Epidermal melanocyte (primary cell): ENCODE results near the gene BACH2.

Source experiments
- DNase-seq: peaks from one replicate; pipeline ENCODE4 v3.0.0; 2011; ENCODE audit warnings: low spot score; ENCODE audit not compliant: insufficient read length

The BACH2 gene

DNA sequence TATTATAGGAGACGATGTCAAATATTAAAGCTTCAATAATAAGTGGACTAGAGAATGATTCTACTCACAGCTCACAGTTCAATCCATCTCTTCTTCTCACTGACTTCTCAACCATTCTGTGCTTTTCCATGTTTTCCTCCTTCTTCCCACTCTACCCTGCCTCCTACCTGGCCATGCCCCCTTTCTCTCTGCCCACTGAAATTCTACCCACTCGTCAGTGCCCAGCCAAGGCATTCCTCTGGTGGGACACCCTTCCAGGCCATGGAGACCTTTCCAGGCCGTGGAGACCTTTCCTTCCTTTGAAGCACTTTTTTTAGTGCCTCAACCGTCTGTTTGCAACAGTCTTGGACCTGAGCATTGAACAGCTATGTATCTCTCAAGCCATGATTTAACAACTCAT lies 18.5 kb downstream of the BACH2 start:
- no peak for DNase-seq

DNA sequence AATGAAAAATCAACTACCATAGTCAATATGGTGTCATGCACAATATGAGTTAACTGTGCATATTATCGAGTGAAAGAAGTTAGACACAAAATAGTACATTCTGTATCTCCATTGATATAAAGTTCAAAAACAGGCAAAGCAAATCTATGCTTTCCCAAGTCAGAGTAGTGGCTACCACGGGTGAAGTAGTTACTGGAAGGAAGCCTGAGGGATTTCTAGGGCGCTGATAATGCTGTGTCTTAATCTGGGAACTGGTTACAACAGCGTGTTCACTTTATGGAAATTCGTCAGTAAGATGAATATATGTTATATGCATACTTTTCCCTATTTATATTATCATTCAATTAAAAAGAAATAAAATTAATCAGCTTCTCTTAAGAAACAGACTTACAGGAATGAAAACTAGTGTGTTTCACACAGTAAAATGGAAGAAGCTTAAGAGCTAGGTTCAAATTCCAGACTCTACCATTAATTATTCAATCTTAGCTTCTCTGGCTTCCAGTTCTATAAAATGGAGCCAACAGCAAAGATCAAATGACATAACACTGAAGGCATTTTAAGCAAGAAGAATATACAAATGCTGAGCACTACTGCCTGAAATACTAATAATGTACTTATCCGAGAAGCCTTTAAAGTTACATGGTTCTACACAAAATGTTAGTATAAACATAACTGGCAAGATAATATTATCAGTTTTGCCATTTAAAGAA lies 19.2 kb downstream of the BACH2 start:
- no peak for DNase-seq

DNA sequence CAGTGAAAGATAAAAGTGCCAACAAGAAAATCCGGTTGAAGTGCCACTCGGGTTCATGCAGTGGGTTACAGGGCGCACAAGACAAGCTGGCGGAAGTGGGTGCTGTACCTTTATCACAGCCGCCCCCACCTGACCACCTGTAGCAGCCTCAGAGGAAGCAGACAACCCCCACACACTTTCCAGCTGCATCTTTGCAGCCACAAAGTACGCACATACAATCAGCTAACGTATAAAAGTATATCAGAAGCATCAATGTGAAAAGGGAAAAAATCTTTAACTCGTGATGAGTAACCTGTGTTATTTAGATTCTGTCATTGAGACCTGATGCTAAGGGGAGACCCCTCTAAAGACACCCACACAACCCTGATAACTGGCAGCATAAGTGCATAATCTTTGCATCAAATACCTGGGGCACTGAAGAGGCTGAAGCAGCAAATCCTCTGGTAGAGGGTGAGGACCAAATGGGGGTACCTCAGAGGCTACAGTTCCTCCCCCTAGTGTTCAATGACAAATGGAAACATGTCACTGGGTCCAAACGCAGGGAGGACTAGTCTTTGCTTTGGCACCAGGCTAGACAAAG lies 22.1 kb downstream of the BACH2 start:
- no peak for DNase-seq

DNA sequence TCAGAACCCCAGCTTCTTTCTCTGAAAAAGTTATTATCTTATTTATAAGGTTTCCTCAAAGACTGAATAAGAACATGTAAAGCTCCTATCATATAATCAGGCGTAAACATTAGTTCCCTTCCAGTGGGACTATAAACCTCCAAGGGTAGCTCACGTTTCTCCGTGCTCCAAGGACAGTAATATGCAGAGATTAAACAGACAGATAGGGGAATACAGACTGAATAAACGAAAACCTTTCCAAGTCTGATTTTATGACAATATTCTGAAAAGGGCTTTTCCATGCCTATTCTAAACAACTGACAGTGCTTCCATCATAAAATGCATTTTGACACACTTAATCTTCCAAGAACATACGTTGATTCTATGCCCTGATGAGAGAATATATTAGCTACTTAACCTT lies 22.8 kb downstream of the BACH2 start:
- no peak for DNase-seq

DNA sequence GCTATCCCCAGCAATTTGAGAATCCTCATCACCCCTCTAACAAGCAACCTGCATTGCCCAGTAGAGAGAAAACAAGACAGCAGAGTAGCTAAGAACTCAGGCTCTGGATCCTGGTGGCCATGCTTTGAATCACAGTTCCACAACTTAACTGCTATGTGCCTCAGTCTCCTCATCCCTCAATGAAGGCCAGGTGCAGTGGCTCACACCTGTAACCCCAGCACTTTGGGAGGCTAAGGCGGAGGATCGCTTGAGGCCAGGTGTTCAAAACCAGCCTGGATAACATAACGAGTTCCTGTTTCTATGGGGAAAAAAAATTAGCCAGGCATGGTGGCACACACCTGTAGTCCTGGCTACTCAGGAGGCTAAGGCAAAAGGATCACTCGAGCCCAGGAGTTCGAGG lies 23.7 kb downstream of the BACH2 start:
- no peak for DNase-seq

DNA sequence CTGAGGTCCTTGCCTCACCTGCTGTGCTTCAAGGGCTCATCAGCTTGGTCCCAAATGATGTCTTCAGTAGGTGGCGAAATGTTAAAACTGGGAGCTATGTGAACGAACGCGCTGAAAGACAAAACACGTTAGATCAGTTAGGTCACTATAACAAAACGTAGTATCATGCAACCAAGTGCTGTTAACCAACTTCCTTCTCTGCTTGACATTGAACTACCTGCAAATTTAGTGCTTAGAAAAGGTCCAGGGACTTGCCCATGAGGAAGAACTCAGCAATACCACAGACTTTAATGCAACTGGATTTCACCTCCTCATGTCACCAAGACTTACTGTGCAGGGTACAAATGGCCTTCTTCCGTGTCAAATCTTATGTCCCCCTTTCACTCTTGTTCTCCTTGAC lies 24.8 kb downstream of the BACH2 start:
- no peak for DNase-seq

DNA sequence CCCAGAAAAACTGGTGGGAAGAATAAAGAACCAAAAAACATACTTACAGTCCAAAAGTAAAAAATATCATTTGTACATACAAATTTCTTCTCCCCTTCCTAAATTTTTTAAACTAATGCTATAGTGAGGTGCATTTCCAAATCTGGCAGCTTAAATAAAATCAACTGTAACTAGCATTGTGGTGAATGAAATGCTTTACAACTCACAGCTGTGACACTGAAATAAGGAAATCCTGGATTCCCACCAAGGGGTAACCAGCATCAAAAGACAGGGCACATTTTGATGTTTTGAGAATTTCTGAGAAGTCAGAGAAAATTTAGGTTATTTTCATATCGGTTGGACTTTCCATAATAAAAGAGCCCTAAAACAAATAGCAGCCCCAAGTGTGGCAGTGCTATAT lies 27.3 kb downstream of the BACH2 start:
- no peak for DNase-seq

DNA sequence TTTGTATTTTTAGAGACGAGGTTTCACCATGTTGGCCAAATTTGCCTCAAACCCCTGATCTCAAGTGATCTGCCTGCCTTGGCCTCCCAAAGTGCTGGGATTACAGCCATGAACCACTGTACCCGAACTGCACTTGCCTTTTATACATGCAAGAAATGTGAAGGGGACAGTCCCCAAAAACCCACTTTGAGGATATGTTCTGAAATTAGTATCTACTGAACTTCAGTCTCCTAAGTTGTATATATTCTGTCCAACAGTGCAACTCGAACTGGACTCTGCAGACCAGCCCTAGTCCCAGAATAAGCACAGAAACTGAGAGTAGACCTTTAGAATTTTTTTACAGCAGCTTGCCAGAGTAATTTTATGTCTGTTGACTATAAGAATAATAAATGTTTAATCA lies 28.5 kb downstream of the BACH2 start:
- no peak for DNase-seq

DNA sequence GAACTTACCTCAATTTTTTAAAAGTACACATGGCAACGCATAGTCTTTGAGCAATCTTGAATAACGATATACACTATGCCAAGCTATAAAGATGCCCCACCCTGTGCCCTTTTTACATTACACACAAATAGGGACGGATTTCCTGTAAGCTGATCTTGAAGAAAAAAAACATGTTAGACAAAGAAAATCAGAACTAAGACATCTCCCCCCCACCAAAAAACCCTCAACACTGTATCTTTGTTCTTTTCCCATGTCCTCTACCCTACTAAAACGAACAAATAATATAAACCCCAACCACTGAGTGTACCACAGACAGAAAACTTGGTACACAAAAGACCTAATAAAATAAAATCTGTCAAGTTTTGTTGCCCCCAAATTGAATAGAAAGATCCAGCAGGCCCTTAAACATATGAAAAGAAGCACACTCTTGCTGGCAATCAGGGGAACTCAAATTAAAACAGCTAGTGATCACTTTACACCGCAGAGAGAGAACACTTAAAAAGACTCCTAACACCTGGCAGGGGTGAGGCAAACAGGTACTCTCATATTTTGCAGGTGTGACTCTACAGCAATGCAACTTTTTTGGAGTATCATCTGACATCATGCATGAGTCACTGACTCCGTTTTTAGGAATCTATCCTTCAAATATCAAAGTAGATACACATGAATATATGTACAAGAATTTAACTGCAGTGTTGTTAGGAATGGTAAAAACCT lies 29.6 kb downstream of the BACH2 start:
- no peak for DNase-seq

DNA sequence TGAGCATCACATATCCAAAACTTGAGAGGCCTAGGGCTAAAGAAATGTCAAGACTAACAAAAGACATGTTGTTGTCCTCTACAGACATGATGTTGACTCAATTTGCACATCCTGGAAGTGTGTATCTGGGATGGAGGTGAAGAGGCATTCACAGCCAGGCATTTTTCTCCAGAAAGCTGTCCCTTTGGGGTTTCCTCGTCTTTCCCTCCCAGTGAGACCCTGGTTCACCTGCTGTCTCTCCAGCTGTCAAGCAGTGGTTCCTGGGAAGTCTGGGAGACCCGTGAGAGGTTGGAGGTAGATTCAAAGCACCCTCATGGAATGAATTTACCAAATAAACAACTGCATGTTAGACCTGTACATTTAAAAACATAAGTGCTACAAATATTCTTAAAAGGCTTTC lies 32.1 kb downstream of the BACH2 start:
- DNase-seq = no peak

DNA sequence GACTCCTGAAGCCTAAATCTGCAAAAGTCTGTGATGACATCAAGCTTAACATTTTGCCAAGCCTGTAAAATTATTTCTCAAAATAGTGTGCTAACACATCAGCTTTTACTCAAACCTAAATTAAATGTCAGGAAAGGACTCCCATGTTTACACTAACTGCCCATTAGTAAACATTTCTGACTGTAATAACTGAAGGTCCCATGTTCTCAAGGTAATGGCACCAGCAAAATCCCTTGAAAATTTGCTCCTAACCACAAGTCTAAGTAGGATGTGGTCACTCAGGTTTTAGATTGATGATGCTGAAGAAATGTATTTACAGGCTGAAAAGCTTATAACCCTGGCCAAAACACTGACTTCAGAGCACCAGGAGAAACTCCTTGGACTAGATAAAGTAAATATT lies 33.0 kb downstream of the BACH2 start:
- DNase-seq = no peak

DNA sequence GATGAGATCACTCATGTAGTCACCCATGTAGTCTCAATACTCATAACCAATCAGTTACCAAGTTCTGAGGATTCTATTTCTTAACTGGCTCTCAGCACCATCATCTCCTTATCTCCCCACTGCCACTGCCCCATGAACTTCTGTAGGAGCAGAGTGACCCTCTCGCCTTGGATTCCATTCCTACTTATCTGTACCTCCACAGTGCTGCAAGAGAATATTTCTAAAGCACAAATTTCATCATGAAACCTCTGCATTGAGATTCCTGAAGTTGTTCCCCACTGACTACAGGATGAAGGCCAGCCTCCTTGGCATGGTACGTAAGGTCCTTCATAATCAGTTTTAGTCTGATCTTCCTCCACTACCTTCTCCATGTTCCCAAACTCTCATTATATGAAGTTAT lies 34.8 kb downstream of the BACH2 start:
- DNase-seq = no peak

DNA sequence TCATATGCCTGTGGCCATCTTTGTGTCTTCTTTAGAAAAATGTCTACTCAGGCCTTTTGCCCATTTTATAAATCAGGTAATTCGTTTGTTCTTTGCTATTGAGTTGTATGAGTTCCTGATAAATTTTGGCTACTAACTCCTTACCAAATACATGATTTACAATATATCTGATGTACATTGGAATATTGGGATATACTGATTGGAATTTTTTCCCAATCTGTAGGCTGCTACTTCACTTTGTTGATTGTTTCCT lies 39.2 kb downstream of the BACH2 start:
- no peak for DNase-seq

DNA sequence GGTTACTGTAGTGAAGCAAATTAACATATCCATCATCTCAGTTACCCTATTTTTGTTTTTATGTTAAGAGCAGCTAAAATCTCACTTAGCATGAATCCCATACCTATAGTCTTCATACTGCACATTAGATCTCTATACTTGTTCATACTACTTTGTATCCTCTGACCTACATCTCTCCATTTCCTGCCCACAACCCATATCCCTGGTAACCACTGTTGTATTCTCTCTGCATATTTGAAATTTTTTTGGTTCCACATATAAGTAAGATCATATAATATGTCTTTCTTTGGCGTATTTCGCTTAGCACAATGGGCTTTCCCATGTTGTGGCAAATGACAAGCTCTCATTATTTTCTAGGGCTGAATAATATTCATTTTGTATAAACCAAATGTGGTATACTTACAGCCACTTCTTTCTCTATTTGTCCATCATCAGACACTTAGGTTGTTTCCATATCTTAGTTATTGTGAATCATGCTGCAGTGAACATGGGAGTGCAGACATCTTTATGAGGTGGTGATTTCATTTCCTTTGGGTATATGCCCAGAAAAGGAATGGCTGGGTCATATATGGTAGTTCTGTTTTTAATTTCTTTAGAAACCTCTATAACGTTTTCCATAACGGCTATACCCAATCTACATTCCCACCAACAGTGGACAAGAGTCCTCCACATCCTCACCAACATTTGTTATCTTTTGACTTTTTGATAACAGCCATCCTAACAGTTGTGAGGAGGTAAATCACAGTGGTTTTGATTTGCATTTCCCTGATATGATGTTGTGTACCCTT lies 39.8 kb downstream of the BACH2 start:
- no peak for DNase-seq

DNA sequence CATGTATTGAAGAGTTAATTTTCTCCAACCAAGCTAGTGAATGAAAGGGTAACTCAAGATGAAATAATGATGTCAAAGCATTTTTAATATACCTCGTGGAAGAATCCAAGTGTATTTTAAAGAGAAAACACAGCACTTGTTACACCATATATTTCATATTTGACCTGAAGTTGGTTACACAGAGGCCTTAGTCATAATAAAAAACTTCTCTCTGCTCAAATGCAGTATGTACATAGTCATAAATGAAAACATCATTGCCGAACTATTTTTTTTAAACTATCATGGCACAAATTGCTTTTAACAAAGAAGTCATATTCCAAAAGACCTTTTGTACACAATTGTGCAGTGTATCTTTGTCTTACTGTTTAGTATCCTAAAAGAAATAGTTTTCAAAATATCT lies 43.0 kb downstream of the BACH2 start:
- DNase-seq = no peak

DNA sequence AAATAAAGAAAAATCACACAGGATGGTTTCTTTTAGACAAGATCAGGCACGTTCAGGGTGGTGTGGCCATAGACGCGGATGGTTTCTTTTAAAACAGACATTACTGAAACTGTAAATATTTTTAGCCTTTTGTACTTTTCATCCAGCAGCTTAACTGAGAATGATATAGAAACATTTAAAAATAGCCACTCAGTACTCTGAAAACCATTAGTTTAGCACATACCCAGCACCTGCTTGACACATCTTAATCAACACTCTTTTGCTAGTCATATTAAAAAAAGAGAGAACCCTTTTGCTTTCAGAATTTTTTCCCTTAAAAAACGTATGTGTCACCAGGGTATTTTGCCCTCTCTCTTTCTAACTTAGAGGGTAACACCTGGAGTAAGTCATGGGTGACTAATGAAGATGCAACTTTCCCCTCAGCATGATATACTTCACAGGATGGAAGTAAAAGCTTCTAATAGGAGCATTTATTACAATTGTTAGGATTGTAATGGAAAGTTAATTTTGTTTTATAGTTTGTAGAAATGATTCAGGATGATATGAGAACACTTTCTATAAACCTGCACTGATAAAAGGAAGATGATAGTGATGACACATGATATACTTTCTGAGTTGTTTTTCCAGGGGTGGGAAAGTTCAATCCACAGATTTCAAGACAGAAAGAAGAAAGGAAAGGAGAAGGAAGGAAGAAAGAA lies 45.2 kb downstream of the BACH2 start:
- DNase-seq = no peak

DNA sequence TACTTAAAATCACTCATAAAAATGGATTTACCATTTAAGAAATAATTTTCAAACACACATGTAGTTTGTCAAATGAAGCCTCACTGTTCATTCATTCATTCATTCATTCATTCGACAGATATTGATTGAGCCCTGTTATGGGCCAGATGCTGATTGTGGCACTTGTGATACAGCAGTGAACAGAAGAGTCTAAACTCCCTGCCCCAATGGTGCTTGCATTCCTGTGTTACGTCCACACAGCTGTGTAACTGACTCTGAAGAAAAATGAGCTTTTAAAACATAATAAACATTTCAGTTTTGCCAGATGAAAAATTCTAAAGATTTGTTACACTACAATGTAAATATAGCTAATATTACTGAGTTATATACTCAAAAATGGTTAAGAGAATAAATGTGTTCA lies 46.2 kb downstream of the BACH2 start:
- DNase-seq = no peak

DNA sequence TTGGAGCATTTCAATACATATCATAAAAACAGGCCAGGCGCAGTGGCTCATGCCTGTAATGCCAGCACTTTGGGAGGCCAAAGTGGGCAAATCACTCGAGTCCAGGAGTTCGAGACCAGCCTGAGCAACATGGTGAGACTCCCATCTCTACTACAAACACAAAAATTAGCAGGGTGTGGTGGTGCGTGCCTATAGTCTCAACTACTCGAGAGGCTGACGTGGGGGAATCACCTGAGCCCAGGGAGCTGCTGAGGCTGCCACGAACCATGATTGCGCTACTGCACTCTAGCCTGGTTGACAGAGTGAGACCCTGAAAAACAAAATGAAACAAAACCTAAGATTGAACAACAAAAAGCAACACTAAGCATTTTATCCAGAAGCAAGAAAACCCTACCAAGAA lies 47.2 kb downstream of the BACH2 start:
- no peak for DNase-seq

DNA sequence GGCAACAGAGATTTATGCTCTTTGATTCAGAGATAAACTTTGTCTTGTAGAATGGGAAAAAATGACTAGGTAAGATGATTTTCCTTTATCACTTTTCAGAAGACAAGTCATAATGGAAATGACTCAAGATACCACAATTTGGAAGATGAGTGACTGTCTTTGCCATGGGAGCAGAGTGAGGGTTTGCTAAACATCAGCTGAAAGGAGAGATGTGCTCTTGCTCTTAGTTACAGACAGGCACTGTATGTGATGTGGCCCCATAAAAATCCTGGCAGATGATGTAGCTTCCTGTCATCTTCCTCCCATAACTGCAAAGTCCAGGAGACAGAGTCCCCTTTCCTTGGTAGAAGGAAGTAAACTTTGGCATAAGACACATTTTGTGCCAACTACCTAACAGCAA lies 47.6 kb downstream of the BACH2 start:
- DNase-seq = no peak

DNA sequence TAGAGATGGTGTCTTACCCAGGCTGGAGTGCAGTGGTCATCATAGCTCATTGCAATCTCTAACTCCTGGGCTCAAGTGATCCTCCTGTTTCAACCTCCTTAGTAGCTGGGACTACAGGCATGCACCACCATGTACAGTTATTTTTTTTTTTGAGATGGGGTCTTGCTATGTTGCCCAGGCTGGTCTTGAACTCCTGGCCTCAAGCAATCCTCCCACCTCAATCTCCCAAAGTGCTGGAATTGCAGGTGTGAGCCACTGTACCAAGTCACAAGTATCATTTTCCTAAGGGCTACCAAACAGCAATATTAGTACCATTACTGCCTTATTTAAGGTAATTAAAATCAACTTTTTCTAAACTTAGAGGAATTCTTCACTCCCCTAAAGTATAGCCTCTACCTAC lies 49.4 kb downstream of the BACH2 start:
- DNase-seq = no peak

DNA sequence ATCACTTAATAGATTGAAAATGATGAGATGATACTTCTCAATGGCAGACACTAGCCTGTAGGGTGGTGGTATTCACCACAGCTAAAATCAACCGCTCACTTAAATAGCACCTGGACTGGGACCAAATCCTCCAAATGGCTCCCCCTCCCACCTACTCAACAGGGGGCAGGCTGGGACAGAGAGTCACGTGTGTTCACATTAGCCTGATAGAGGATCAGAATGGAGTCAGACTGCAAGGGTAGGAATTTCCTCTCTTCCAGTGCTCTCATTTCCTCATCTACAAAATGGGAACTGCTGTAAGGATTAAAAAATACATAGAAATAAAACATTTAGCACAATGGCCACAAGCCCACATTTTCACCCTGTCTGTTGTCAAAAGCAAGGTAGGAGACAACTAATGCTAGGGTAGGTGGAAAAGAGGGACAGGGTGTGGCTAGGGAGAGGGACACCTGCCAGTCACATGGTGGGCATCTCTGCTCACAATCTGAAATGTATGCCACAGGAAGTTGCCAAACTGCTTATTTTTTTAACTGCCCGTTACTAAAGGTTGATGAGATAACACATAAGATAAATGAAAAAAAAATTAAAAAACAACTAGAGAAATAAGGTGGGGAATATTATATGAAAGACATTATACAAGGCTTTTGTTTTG lies 55.3 kb downstream of the BACH2 start:
- DNase-seq = no peak
